H1 (cell line): ENCODE measurements around the gene NHSL2. TPM values are rescaled to one million over a fixed set of nuclear protein-coding genes. Genes with fewer than 3 reads are reported as not detected.

Experiments
- CTCF ChIA-PET: fragments of 300-600 bp; sonication (Branson Sonifier 250); formaldehyde crosslinking; loops from one replicate; lab custom pipeline; 2021; ENCODE audit not compliant: partially characterized antibody; lab: Charles Lee
- POLR2A ChIA-PET: fragments of 300-600 bp; sonication (Branson Sonifier 250); formaldehyde crosslinking; loops from one replicate; lab custom pipeline; 2021; ENCODE audit warnings: inconsistent platforms; ENCODE audit not compliant: partially characterized antibody; lab: Charles Lee
- DNase-seq, 2 experiments: peaks; one replicate each; pipeline versions ENCODE4 v3.0.0 to v3.0.0-alpha.2; 2010 to 2022; ENCODE audit warnings: low spot score in 2 of 2, low read depth in 1 of 2, mixed read lengths in 1 of 2
- FAIRE-seq: peaks from 2 replicates; lab custom pipeline; 2011; peaks lifted over from hg19 to GRCh38; lab: Jason Lieb, UNC
- H2AFZ ChIP-seq: 2 replicates; pipeline ENCODE4 v1.8.1; 2012; ENCODE audit warnings: low read length, inconsistent platforms
- H2AK5ac ChIP-seq: 2 replicates; pipeline ENCODE4 v1.6.1; 2013; ENCODE audit warnings: low read depth, low read length
- H2BK120ac ChIP-seq: replicated peaks from 2 replicates; pipeline ENCODE3; 2013; ENCODE audit warnings: low read depth, low read length, inconsistent platforms
- H2BK12ac ChIP-seq: 2 replicates; pipeline ENCODE4 v1.6.1; 2013; ENCODE audit warnings: low read depth, low read length
- H2BK15ac ChIP-seq: 2 replicates; pipeline ENCODE4 v1.6.1; 2013; ENCODE audit warnings: low read length
- H2BK20ac ChIP-seq: 2 replicates; pipeline ENCODE4 v1.6.1; 2013; ENCODE audit warnings: low read length
- H2BK5ac ChIP-seq: 2 replicates; pipeline ENCODE4 v1.6.1; 2013; ENCODE audit warnings: low read depth, low read length
- H3K14ac ChIP-seq: 2 replicates; pipeline ENCODE4 v1.6.1; 2013; ENCODE audit warnings: inconsistent platforms; ENCODE audit not compliant: insufficient read length
- H3K18ac ChIP-seq: 2 replicates; pipeline ENCODE4 v1.6.1; 2013; ENCODE audit warnings: low read length; ENCODE audit errors: extremely low read depth
- H3K23ac ChIP-seq: 2 replicates; pipeline ENCODE4 v1.6.1; 2013; ENCODE audit warnings: inconsistent platforms; ENCODE audit not compliant: insufficient read length
- H3K23me2 ChIP-seq: 2 replicates; pipeline ENCODE4 v1.6.1; 2013; ENCODE audit warnings: low read depth, low read length
- H3K27ac ChIP-seq: 2 replicates; pipeline ENCODE4 v1.6.1; 2011; ENCODE audit warnings: low read depth, low read length, inconsistent platforms
- H3K27me3 ChIP-seq, 4 experiments: replicated peaks in 1 of 4; 1 replicate in 1 of 4; 2 replicates in 3 of 4; pipeline versions ENCODE4 v1.6.1 to v1.8.1; 2011 to 2013; ENCODE audit warnings: low read length in 3 of 4, mild to moderate bottlenecking in 3 of 4, inconsistent platforms in 2 of 4, mixed read lengths in 2 of 4, moderate library complexity in 1 of 4; ENCODE audit not compliant: control insufficient read depth in 3 of 4, insufficient read depth in 3 of 4; ENCODE audit errors: extremely low read depth in 1 of 4
- H3K36me3 ChIP-seq, 4 experiments: 2 replicates each; pipeline versions ENCODE4 v1.6.1 to v1.8.1; 2011 to 2013; ENCODE audit warnings: mild to moderate bottlenecking in 4 of 4, low read length in 3 of 4, moderate library complexity in 2 of 4, control low read depth in 1 of 4, inconsistent platforms in 1 of 4; ENCODE audit not compliant: insufficient read depth in 4 of 4, control insufficient read depth in 2 of 4
- H3K4ac ChIP-seq: replicated peaks from 2 replicates; pipeline ENCODE3; 2013; ENCODE audit warnings: low read length, low read depth, mixed read lengths, inconsistent platforms; ENCODE audit not compliant: insufficient read length
- H3K4me1 ChIP-seq, 4 experiments: replicated peaks in 1 of 4; 1 replicate in 1 of 4; 2 replicates in 3 of 4; pipeline versions ENCODE4 v1.6.1 to v1.8.1; 2011 to 2013; ENCODE audit warnings: low read length in 3 of 4, inconsistent platforms in 2 of 4, mixed read lengths in 1 of 4; ENCODE audit not compliant: insufficient read depth in 4 of 4, control insufficient read depth in 3 of 4
- H3K4me2 ChIP-seq, 2 experiments: 2 replicates each; pipeline versions ENCODE4 v1.6.1 to v1.8.1; 2011 to 2013; ENCODE audit warnings: low read depth in 2 of 2, low read length in 2 of 2, control low read depth in 1 of 2, inconsistent platforms in 1 of 2, mild to moderate bottlenecking in 1 of 2; ENCODE audit not compliant: insufficient read depth in 1 of 2
- H3K4me3 ChIP-seq, 4 experiments: fragments of 200-600, 300-600 bp in 1 of 4; sonication (generic), shearing (Covaris generic), sonication (Bioruptor Twin) in 1 of 4; 2 replicates each; pipeline versions ENCODE4 v1.5.1 to v1.8.1; 2011 to 2016; ENCODE audit warnings: low read length in 4 of 4, low read depth in 3 of 4, control low read depth in 2 of 4, inconsistent platforms in 2 of 4, mild to moderate bottlenecking in 2 of 4, mixed read lengths in 1 of 4, moderate library complexity in 1 of 4; ENCODE audit not compliant: insufficient read depth in 2 of 4; ENCODE audit errors: extremely low read depth in 1 of 4
- H3K56ac ChIP-seq: replicated peaks from 2 replicates; pipeline ENCODE3; 2013; ENCODE audit warnings: low read depth, mild to moderate bottlenecking, mixed read lengths, low read length, inconsistent platforms; ENCODE audit not compliant: insufficient read length
- H3K79me1 ChIP-seq: 2 replicates; pipeline ENCODE4 v1.6.1; 2013; ENCODE audit warnings: low read depth, low read length, control low read depth
- H3K79me2 ChIP-seq, 2 experiments: 2 replicates each; pipeline versions ENCODE4 v1.6.1 to v1.8.1; 2012 to 2013; ENCODE audit warnings: low read length in 2 of 2, mild to moderate bottlenecking in 2 of 2, inconsistent platforms in 1 of 2; ENCODE audit not compliant: insufficient read depth in 2 of 2, control insufficient read depth in 1 of 2
- H3K9ac ChIP-seq, 4 experiments: replicated peaks in 1 of 4; 1 replicate in 1 of 4; 2 replicates in 3 of 4; pipeline versions ENCODE4 v1.6.1 to v1.8.1; 2011 to 2013; ENCODE audit warnings: low read depth in 3 of 4, low read length in 3 of 4, control low read depth in 2 of 4, mild to moderate bottlenecking in 2 of 4, moderate library complexity in 2 of 4, inconsistent platforms in 1 of 4; ENCODE audit errors: extremely low read depth in 1 of 4
- H3K9me3 ChIP-seq, 2 experiments: 2 replicates each; pipeline versions ENCODE4 v1.6.1 to v1.8.1; 2012 to 2013; ENCODE audit warnings: mild to moderate bottlenecking in 2 of 2, moderate library complexity in 2 of 2, control low read depth in 1 of 2, inconsistent platforms in 1 of 2, low read depth in 1 of 2, low read length in 1 of 2, mixed read lengths in 1 of 2; ENCODE audit not compliant: insufficient read depth in 2 of 2
- H4K20me1 ChIP-seq, 2 experiments: replicated peaks in 1 of 2; 2 replicates each; pipeline versions ENCODE3 to v1.8.1; 2011 to 2013; ENCODE audit warnings: inconsistent platforms in 2 of 2, low read length in 2 of 2, mild to moderate bottlenecking in 1 of 2; ENCODE audit not compliant: insufficient read depth in 2 of 2, control insufficient read depth in 1 of 2
- H4K5ac ChIP-seq: 2 replicates; pipeline ENCODE4 v1.6.1; 2013; ENCODE audit warnings: low read length, low read depth, mixed read lengths, inconsistent platforms; ENCODE audit not compliant: insufficient read length
- H4K8ac ChIP-seq: 2 replicates; pipeline ENCODE4 v1.8.0; 2013; ENCODE audit warnings: mild to moderate bottlenecking, moderate library complexity, low read length, inconsistent platforms; ENCODE audit not compliant: insufficient read depth; ENCODE audit errors: extremely low read depth
- H4K91ac ChIP-seq: replicated peaks from 2 replicates; pipeline ENCODE3; 2013; ENCODE audit warnings: low read length, mixed read lengths, inconsistent platforms; ENCODE audit not compliant: insufficient read length
- BRCA1 ChIP-seq: IDR thresholded peaks from 2 replicates; pipeline ENCODE4 v1.6.1; 2012; ENCODE audit warnings: low read depth, low read length, improper control_type of control experiment
- CHD2 ChIP-seq: IDR thresholded peaks from 2 replicates; pipeline ENCODE4 v1.6.1; 2012; ENCODE audit warnings: low read length, improper control_type of control experiment
- GABPA ChIP-seq: IDR thresholded peaks from 2 replicates; pipeline ENCODE4 v1.6.1; 2011; ENCODE audit warnings: mild to moderate bottlenecking, low read length, moderate library complexity, borderline replicate concordance; ENCODE audit not compliant: insufficient read depth
- KDM5A ChIP-seq: fragments of 200-600 bp; IDR thresholded peaks from 2 replicates; pipeline ENCODE4 v1.7.1; 2012; ENCODE audit warnings: mild to moderate bottlenecking, low read length, inconsistent platforms, mixed read lengths
- POU5F1 ChIP-seq: IDR thresholded peaks from 2 replicates; pipeline ENCODE4 v1.6.1; 2011; ENCODE audit warnings: low read depth, mild to moderate bottlenecking, low read length, moderate library complexity
- RXRA ChIP-seq: IDR thresholded peaks from 2 replicates; pipeline ENCODE4 v1.6.1; 2011; ENCODE audit warnings: low read depth, mild to moderate bottlenecking, low read length, moderate library complexity; ENCODE audit not compliant: insufficient read depth
- SIN3A ChIP-seq, 2 experiments: IDR thresholded peaks in 1 of 2; conservative IDR thresholded peaks in 1 of 2; 2 replicates each; pipeline ENCODE4 v1.6.1; 2011 to 2012; ENCODE audit warnings: low read length in 2 of 2, improper control_type of control experiment in 1 of 2, low read depth in 1 of 2, mild to moderate bottlenecking in 1 of 2
- SIRT6 ChIP-seq: IDR thresholded peaks from one replicate; pipeline ENCODE4 v1.7.1; 2012; ENCODE audit warnings: low read length, inconsistent platforms
- SP4 ChIP-seq: IDR thresholded peaks from 2 replicates; pipeline ENCODE4 v1.6.1; 2012; ENCODE audit warnings: low read length, inconsistent platforms
- WGBS, 2 experiments: shearing (Covaris generic) in 1 of 2; methylation state at CpG; one replicate each; pipeline versions ENCODE4 v1.1.6 to v1.1.7; 2013 to 2015; ENCODE audit warnings: low lambda C conversion rate in 2 of 2, mixed read lengths in 2 of 2, inconsistent platforms in 1 of 2, low coverage in 1 of 2, missing lambda C conversion rate in 1 of 2; ENCODE audit not compliant: insufficient replicate concordance in 2 of 2, insufficient coverage in 1 of 2, insufficient read length in 1 of 2; ENCODE audit errors: extremely low coverage in 1 of 2, missing lambda C conversion rate in 1 of 2; 5-methylcytosine and 5-hydroxymethylcytosine counted together
- polyA plus RNA-seq, 7 experiments: library from polyadenylated mRNA; depleted of rRNA in 3 of 7; stranded (reverse) in 5 of 7; unstranded in 2 of 7; fragments of >200 nt in 5 of 7; fragments of 200-250 nt in 2 of 7; gene quantifications; 1 replicate in 5 of 7; 2 replicates in 1 of 7; 4 replicates in 1 of 7; pipeline versions ENCODE4 v1.2.1 to v1.2.3, GENCODE V29; 2011 to 2013; ENCODE audit warnings: missing spikeins in 2 of 7, mixed read lengths in 2 of 7
- total RNA-seq: library from RNA; stranded (reverse); fragmentation: NEBNext Ultra II Directional; extraction: Animal tissue kit (Norgen Biotek cat#: 25700); gene quantifications from 2 replicates; pipeline ENCODE4 v1.2.1, GENCODE V29; 2021
- TF ChIP-seq, protein P1 (sequence below): IDR thresholded peaks from 2 replicates; pipeline ENCODE4 v1.6.1; 2012; ENCODE audit warnings: inconsistent platforms

Gene NHSL2
- total and polyA plus RNA-seq, 2 of the 8 experiments (the other 6 are each of a cell fraction or from before 2014, with no cell fraction given), result 3.7 to 7.2 TPM

DNA sequence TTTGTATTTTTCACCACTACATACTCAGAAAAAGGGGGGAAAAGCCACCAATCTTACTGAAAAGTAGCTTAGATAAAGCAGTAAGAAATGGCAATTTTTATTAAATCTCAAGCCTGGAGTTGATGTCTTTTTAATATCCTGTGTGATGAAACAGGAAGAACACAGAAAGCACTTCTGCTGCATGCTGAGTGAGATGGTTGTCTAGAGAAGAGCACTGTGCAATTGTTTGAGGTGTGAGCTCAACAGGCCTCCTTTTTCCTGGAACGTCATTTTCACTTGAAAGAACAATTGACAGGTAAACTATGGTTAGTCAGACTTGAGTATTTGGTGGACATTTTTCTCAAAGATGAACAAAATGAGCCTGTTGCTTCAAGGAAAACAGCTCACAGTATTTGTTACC, 147.2 kb downstream of the NHSL2 start:
- no peaks in the 10 kb centered on the region for H3K9me3 ChIP-seq
- H3K9ac ChIP-seq, result no peak overlapping the region
- no peak overlapping the region for H3K4me2 ChIP-seq
- H3K36me3 ChIP-seq, result no peaks in the 10 kb centered on the region
- H2AFZ ChIP-seq, result no peak overlapping the region
- no peak overlapping the region for H3K18ac ChIP-seq
- no peak overlapping the region for H4K8ac ChIP-seq
- no peaks in the 10 kb centered on the region for H3K27me3 ChIP-seq
- H2BK5ac ChIP-seq, result no peak overlapping the region
- POLR2A ChIA-PET, result interaction anchor here (0.6 to 1.2 kb wide), 3 partner anchors 8 to 12 kb away, joined by 3 read pairs; no protein-coding TSS in a partner anchor
- 0 out of 2 replicates have a peak, but pooled peaks cover 1% of the 10 kb centered on the region for H3K23me2 ChIP-seq
- H3K79me2 ChIP-seq, result no peaks in the 10 kb centered on the region
- WGBS, 2 experiments, result 65% methylated on average over 1 of the region's 1 CpG; no CpG with 5 or more reads in 1 of the 2 experiments
- no peak overlapping the region for H4K91ac ChIP-seq
- no peak overlapping the region for H3K56ac ChIP-seq
- no peak overlapping the region for H2BK15ac ChIP-seq
- peaks cover 2 to 12% (median 7%) of the 10 kb centered on the region in 4 experiments; a peak in 6 of 7 replicates for H3K4me1 ChIP-seq
- H2AK5ac ChIP-seq, result no peak overlapping the region
- H3K79me1 ChIP-seq, result no peaks in the 10 kb centered on the region
- no peak overlapping the region for H2BK120ac ChIP-seq
- H3K27ac ChIP-seq, result no peak overlapping the region
- no peak overlapping the region for H3K14ac ChIP-seq
- H3K4ac ChIP-seq, result no peak overlapping the region
- no peak overlapping the region for H4K5ac ChIP-seq
- H3K23ac ChIP-seq, result no peak overlapping the region
- no peak overlapping the region for H2BK12ac ChIP-seq
- H3K4me3 ChIP-seq, result no peak overlapping the region
- H4K20me1 ChIP-seq, result peaks cover 0 to 3% of the 10 kb centered on the region in 2 experiments
- FAIRE-seq (no peak), DNase-seq (no peak)
- no peak overlapping the region for H2BK20ac ChIP-seq
- CTCF ChIA-PET, result interaction anchor here (1.2 kb wide), 1 partner anchor 36 kb away, joined by 5 read pairs; no protein-coding TSS in a partner anchor
- TF ChIP-seq RXRA, result no peak
- no peak for TF ChIP-seq SIN3A (conservative IDR thresholded peaks at IDR 0.05 in 1 of 2, IDR thresholded peaks at IDR 0.05 in 1 of 2; ENCODE audit: low read depth in 1 of 2, low read length in 2 of 2)
- no peak for TF ChIP-seq SP4
- no peak for TF ChIP-seq CHD2
- TF ChIP-seq GABPA, result no peak
- TF ChIP-seq BRCA1, result no peak
- TF ChIP-seq KDM5A, result no peak
- TF ChIP-seq, protein P1, sequence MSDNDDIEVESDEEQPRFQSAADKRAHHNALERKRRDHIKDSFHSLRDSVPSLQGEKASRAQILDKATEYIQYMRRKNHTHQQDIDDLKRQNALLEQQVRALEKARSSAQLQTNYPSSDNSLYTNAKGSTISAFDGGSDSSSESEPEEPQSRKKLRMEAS, result no peak
- TF ChIP-seq POU5F1, result no peak
- TF ChIP-seq SIRT6, result no peak
